HepG2 (cell line): Measurements from ENCODE around the gene DDI2. TPM values are rescaled to one million over a fixed set of nuclear protein-coding genes. Genes with fewer than 3 reads are reported as not detected.

Experiments used
- AGO1 ChIP-seq: fragments of 200-400 bp; formaldehyde crosslinking; IDR thresholded peaks from 2 replicates; pipeline ENCODE4 v1.6.1; 2017; ENCODE audit warnings: mild to moderate bottlenecking, low read depth, low read length, moderate library complexity; ENCODE audit not compliant: poor library complexity, severe bottlenecking
- ASH2L ChIP-seq: fragments of 300-600, 200-600 bp; sonication (generic); IDR thresholded peaks from 2 replicates; pipeline ENCODE4 v1.7.0; 2017; ENCODE audit warnings: low read depth, mild to moderate bottlenecking, moderate library complexity, mixed read lengths, low read length; ENCODE audit not compliant: insufficient read length
- CENPX ChIP-seq: sonication (generic); formaldehyde crosslinking; IDR thresholded peaks from 2 replicates; pipeline ENCODE4 v1.9.0; 2021; ENCODE audit warnings: mild to moderate bottlenecking, missing genetic modification reagents, moderate library complexity
- HMGXB4 ChIP-seq, 2 experiments: sonication (generic) in 1 of 2; formaldehyde crosslinking in 1 of 2; IDR thresholded peaks; 2 replicates each; pipeline versions ENCODE4 v1.4.0 to v1.6.1; 2018 to 2020; ENCODE audit warnings: missing genetic modification reagents in 2 of 2, borderline replicate concordance in 1 of 2, low read depth in 1 of 2, mild to moderate bottlenecking in 1 of 2, missing biosample characterization in 1 of 2
- PHF21A ChIP-seq: sonication (generic); formaldehyde crosslinking; IDR thresholded peaks from 2 replicates; pipeline ENCODE4 v1.5.0; 2020; ENCODE audit warnings: mild to moderate bottlenecking, missing genetic modification reagents
- RARG ChIP-seq: sonication (generic); formaldehyde crosslinking; IDR thresholded peaks from 2 replicates; pipeline ENCODE4 v1.4.0; 2020; ENCODE audit warnings: low read depth, mild to moderate bottlenecking, missing genetic modification reagents
- XRCC5 ChIP-seq: fragments of 200-400 bp; formaldehyde crosslinking; optimal IDR thresholded peaks from 2 replicates; pipeline ENCODE3; 2017; ENCODE audit warnings: mild to moderate bottlenecking, low read length
- ZBTB40 ChIP-seq, 2 experiments: fragments of 450-650 bp in 1 of 2; sonication (generic) in 1 of 2; formaldehyde crosslinking in 1 of 2; IDR thresholded peaks; 2 replicates each; pipeline versions ENCODE4 v1.6.1 to v1.8.0; 2016 to 2022; ENCODE audit warnings: antibody characterized with exemption in 1 of 2, mild to moderate bottlenecking in 1 of 2, missing genetic modification reagents in 1 of 2
- ZBTB42 ChIP-seq: sonication (generic); formaldehyde crosslinking; IDR thresholded peaks from 2 replicates; pipeline ENCODE4 v1.5.0; 2020; ENCODE audit warnings: mild to moderate bottlenecking, missing genetic modification reagents
- ZNF749 ChIP-seq: sonication (generic); formaldehyde crosslinking; IDR thresholded peaks from 2 replicates; pipeline ENCODE4 v1.8.0; 2022; ENCODE audit warnings: mild to moderate bottlenecking, missing genetic modification reagents, moderate library complexity, borderline replicate concordance
- ZNF766 ChIP-seq: sonication (generic); formaldehyde crosslinking; IDR thresholded peaks from 2 replicates; pipeline ENCODE4 v1.5.0; 2020; ENCODE audit warnings: missing genetic modification reagents, borderline replicate concordance
- polyA plus RNA-seq, 8 experiments: library from polyadenylated mRNA; depleted of rRNA in 3 of 8; stranded (reverse) in 7 of 8; unstranded in 1 of 8; fragments of >200 nt; fragmentation: Illumina TruSeq in 4 of 8; extraction: Trizol in 4 of 8; gene quantifications; 2 replicates each; pipeline versions ENCODE4 v1.2.1 to v1.2.3, GENCODE V29; 2011 to 2016; ENCODE audit warnings: low read depth in 4 of 8, missing spikeins in 1 of 8, mixed read lengths in 1 of 8; ENCODE audit not compliant: insufficient read depth in 1 of 8
- total RNA-seq, 5 experiments: library from RNA; depleted of rRNA; stranded (reverse); fragments of >200 nt; fragmentation: Illumina TruSeq; extraction: Trizol; gene quantifications; 2 replicates each; pipeline ENCODE4 v1.2.3, GENCODE V29; 2016; ENCODE audit warnings: low read depth in 1 of 5
- TF ChIP-seq, protein P1 (sequence below): sonication (generic); formaldehyde crosslinking; IDR thresholded peaks from 2 replicates; pipeline ENCODE4 v1.8.1; 2022; ENCODE audit warnings: mild to moderate bottlenecking, missing genetic modification reagents
- TF ChIP-seq, protein P2 (sequence below): sonication (generic); formaldehyde crosslinking; IDR thresholded peaks from 2 replicates; pipeline ENCODE4 v1.5.0; 2020; ENCODE audit warnings: mild to moderate bottlenecking, missing genetic modification reagents

Gene DDI2
- total and polyA plus RNA-seq, 2 of the 13 experiments (the other 11 are each of a cell fraction or from before 2014, with no cell fraction given), result 8.5 to 25.7 TPM

DNA sequence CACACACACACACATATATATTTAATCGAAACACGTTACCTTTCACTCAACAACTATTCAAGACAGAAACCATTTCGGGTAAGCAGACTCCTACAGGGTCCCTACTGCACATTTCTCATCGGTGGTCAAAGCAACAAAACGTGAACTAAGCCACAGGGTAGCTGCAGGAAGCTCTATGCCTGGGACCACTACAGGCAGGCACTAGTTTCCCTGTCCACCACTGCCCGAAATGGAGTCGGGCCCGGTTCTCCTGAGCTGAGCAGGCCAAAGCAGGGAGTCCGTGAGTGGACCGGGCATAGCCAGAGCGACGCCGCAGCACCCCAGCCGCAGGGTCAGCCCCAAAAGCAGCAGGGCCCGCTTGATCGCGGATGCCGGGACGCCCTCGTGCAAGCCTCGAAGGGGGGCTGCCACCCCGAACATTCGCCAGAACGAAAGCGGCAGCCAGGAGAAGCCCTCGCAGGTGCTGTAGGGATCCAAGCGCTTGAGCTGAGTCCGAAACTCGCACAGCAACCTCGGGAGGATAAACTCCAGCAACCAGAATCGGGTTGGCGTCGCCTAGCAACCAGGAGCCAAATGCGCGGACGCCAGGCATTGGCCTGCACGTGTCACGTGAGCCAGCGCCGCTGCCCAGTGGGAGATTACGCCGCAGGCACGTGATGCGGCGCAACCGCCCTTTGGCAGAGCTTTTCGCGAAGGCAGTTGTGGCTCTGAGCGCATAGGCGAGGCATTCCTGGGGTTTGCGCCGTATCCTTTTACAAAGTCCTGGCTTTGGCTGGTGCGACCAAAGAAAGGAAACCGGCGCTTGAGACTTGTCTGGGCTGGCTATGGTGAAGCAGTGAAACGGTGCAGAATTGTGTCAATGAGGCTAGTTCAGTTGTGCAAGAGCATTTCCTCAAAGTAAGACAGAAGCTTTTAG is 13.9 kb upstream of the DDI2 start (continued):
- TF ChIP-seq ZBTB40 (IDR thresholded peaks at IDR 0.05), result no peak
- TF ChIP-seq ZBTB40 (CRISPR knock-in tag; IDR thresholded peaks at IDR 0.05), result peak; percentile 78
- TF ChIP-seq RARG (CRISPR knock-in tag), result no peak
- peak; percentile 55 for TF ChIP-seq XRCC5
- TF ChIP-seq, protein P1, sequence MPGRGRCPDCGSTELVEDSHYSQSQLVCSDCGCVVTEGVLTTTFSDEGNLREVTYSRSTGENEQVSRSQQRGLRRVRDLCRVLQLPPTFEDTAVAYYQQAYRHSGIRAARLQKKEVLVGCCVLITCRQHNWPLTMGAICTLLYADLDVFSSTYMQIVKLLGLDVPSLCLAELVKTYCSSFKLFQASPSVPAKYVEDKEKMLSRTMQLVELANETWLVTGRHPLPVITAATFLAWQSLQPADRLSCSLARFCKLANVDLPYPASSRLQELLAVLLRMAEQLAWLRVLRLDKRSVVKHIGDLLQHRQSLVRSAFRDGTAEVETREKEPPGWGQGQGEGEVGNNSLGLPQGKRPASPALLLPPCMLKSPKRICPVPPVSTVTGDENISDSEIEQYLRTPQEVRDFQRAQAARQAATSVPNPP (CRISPR knock-in tag), result peak; percentile 92
- peak; percentile 57; the same call in 1 of the 2 replicates for TF ChIP-seq PHF21A (CRISPR knock-in tag)
- TF ChIP-seq, protein P2, sequence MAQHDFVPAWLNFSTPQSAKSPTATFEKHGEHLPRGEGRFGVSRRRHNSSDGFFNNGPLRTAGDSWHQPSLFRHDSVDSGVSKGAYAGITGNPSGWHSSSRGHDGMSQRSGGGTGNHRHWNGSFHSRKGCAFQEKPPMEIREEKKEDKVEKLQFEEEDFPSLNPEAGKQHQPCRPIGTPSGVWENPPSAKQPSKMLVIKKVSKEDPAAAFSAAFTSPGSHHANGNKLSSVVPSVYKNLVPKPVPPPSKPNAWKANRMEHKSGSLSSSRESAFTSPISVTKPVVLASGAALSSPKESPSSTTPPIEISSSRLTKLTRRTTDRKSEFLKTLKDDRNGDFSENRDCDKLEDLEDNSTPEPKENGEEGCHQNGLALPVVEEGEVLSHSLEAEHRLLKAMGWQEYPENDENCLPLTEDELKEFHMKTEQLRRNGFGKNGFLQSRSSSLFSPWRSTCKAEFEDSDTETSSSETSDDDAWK (CRISPR knock-in tag), result no peak
- TF ChIP-seq ZNF766, result no peak
- peak; percentile 31 for TF ChIP-seq AGO1
- no peak for TF ChIP-seq CENPX (CRISPR knock-in tag)
- peak; percentile 86; the same call in 1 of the 2 replicates for TF ChIP-seq ZNF749 (CRISPR knock-in tag)
- peak; percentile 44 to 68; a peak in 2 of 4 replicates for TF ChIP-seq HMGXB4 (CRISPR knock-in tag; IDR thresholded peaks at IDR 0.05; ENCODE audit: borderline replicate concordance in 1 of 2, low read depth in 1 of 2)
- peak; percentile 60 for TF ChIP-seq ASH2L
- TF ChIP-seq ZBTB42, result peak; percentile 90; the same call in 1 of the 2 replicates
